HG03565 (cell line): ENCODE results near the gene PELO.

ENCODE experiments used
- ATAC-seq: cut with Tn5 transposase; IDR thresholded peaks from one replicate; pipeline ENCODE4 v1.9.1; 2021; ENCODE audit warnings: mild to moderate bottlenecking, moderate library complexity; ENCODE audit not compliant: unreplicated experiment

Gene PELO

DNA sequence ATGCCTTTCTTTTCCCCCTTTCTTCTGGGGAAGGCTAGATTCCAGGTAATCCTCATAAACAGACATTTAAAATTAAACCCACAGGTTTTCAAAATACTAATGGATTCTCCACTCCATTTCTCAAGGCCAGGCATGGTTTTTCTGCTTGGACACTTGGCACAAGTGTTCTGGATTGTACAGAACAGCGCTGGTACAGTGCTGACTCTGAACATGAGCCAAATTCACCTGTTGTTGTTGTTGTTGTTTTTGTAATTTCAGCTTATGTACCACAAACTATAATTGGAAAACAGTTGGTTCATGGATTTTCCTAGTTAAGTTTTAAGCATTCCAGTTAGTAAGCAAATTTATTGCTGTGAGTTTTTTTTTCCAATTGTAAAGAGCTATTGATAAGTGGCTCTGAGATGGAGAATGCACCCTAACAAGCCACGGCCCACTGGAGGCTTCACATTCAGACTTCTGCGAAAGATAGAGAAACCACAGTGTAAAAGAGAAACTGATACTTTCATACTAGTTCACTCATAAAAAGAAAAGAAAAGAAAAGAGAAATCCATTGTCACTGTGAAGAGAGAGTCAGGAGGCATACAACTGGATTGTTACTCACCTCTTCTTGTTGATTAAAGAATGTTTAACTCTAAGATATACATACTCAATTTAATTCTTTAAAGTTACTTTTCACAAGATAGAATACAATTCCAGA lies 16.2 kb upstream of the PELO start:
- ATAC-seq = peak; percentile 91

DNA sequence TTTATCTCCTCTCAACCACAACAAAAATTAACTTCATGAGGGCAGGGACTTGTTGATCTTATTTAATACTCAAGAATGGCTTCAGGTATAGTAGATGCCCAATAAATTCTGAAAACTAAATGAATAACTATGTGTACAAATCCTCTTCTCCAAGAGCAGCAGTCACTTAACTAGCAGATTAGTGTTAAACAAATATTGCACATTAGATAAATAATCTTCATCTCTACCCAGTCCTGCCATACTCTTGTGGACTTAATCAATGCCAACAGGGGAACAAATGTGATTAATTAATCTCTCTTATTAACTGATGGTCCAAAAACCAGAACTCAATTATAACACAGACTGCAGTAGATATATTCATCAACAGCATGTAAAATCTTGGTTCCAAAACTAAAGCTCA lies 15.0 kb upstream of the PELO start:
- ATAC-seq = no peak

DNA sequence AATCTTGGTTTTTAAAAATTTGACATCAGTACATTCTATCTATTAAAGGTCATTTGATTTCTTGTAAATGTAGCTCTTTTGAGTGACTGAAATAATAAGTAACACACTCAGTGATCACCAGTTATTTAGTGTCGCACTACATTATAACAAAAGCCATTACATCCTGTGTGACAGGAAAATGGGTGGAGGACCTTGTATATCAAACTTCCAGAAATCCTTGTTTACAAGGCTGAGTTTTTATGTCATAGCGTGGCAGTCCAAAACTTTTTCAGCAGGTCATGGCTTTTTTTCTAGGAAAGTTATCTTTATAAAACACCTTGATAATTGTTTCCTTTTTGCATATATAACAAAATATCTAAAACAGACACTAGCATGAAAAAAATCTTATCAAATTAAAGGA lies 14.4 kb upstream of the PELO start:
- ATAC-seq = no peak

DNA sequence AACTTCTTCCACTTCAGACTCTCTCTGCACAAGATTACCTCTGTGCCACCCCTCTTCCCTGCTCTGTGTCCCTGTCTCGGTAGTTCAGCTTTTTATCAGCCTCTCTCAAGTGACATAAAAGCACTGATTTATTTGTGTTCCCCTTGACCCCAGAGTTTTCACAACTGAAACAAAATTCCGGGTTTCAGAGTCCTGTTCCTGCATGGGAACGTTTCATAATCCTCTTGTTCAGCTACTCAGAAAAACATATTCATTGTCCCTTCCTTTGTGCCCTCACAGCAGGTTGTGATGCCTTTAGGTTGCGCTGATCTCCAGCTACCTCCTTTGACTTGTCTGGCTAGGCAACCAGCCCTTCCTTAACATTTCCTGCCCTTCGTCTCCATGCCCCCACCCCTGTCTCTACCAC lies 13.7 kb upstream of the PELO start:
- ATAC-seq = no peak

DNA sequence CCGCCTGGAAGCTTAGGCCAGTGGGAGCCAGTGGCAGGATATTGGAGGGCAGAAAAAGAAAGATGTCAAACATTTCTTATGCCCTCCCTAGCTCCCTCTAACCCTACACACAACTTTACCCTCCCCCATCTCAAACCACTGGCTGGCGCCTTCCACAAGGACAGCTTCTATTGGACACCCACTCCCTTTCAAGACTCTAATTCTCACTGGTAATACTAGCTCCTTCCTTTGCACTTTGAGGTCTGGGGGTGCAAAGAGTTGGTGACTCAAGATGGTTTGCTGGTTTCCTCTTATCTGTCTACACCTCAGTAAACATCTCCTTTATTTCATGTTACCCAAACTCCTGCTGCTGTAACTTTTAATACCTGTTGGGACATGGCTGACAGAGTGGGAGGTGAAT lies 11.6 kb upstream of the PELO start:
- ATAC-seq = no peak

DNA sequence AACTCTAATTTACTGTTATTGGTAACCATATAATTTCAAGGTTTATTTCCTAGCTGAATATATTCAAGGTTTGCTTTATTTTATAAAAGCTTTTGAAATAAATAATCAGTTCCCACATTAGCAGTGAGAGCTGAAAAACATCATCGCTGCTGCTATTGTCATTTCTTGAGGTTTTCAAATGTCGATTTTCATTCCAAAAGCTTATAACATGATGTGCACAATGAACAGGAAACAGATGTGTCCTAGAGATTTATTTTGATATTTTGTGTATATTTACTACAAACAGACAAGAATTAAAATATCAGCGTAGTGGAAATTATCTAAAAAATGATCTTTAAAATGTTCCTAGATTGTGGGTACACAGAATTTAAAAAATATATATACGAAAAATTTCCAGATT lies 10.5 kb upstream of the PELO start:
- no peak for ATAC-seq

DNA sequence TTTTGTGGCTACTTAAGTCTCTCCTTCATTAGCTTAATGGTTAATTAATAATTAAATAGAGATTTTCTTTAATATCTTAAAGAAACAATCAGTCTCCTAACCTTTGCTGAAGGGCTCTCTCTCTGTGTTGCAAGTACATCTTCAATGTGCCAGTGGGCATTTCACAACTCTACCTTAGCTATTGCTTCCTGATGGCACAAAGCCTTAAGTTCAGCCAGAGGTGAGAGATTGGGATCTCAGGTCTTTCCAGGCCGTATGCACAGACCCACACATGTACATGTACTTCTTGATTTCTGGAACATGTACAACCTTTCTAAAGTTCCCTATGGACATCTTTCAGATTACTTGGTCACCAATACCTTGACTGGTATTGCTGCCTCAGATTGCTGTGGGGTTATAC lies 8.9 kb upstream of the PELO start:
- ATAC-seq = no peak

DNA sequence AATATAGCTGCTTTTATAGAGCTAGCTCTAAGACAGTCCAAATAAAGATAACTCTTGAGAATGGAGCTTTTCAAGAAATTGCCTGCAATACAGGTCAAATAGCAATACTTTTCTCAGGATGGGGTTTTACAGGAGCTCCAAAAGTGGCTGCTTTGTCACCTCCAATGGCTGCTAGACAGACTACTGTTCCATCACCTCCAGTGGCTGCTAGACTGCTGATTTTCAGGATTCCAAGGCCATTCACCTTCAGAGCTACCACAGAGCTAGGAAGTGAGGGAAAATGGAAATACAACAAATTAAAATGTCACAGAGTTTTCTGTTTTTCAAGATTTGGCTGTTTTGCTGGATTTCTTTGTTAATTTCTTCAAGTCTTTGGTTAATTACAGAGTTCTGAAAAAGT lies 8.5 kb upstream of the PELO start:
- ATAC-seq = no peak

DNA sequence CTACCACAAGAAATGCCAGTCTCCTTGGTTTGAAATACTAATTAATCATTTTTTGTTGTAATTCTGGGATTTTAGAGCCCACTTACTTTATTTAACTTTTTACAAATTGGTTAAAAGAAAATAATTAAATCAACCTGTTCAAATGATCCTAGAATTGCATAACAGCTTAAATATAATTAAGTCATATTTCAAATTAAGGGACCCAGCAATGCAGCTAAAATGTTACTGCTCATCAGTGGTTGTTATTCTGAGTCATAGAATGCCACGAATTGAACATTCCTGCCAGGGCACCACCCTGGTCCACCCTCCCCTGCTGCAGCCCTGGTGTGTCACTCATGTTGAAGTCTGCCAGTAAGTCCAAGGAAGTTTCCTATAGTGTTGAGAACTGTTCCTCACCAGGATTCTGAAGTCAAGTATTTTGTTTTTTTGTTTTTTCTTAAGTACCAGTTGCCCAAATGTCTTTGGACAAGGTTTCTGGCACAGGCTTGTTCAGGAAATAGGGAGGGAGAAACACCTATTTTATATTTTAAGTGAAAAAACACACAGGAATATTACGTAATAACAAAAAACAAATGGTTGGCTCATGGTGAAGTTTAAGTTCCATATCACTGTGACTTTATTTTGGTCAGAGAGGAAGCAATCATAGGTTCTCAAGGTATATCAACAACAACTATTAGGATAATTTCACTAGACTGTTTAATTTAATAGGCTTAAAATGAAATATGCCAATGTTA lies 4.3 kb upstream of the PELO start:
- no peak for ATAC-seq

DNA sequence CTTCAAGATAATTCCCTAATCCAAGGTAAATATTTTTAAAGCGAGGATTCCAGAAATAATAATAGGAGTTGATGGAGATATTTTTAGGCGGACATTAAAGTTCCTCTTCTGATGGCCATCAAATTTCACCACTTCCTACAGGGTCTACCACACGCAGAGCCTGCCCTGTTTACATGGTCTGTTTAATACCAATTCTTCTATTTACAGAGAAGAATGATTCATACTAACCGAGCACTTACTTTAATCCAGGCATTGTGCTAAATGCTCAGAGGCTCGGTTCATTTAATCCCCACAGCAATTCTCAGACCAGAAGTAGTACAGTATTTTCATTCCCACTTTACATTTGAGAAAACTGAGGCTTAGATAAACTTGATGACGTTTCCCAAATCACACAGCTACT lies 3.0 kb upstream of the PELO start:
- ATAC-seq = no peak

DNA sequence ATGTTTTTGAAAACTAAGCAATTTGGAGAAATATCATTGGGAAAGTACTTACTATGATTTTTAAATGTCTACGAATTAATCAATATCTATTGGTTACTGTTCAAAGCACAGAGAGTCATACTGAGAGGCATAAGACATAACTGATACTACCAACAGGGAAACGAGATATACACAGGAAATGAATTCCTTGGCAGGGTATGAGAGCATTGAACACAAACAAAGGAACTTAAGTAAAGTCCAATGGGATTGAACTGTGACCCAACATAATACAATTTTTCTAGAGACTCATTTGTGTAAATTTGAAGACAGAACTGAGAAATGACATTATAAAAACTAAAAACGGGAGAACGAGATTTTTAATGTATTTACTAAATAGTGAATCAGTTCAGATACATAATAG lies 1.3 kb upstream of the PELO start:
- ATAC-seq = no peak

DNA sequence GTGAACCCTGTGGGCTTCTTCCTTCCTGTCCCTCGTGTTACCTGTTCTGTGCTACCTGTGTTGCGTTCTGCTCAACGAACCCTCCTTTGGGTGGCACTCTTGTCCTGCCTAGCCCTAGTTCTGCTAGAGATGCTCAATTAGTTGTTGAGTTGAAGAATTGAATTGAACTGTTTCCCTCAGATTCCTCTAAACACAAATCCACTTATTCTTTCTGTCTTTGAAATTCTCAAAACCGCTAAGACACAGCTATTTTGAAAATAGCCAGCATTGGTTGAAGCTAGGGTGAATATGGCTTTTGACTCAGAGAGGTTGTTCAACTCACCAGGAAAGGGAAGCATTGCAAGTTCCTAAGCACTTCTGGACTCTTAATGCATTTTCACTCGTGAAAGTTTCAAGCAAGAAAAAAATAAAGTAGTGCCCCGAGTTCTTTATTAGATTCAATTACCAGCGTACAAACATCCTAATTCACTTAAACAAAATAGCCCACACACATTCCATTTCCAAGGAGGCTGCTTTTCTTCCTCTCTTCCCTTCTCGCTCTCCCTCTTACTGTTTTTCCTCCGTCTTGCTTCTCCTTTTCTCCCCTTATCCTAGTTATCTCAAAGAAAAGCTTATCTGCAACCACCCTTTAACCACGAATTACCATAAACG lies 642 bp upstream of the PELO start:
- ATAC-seq = no peak

DNA sequence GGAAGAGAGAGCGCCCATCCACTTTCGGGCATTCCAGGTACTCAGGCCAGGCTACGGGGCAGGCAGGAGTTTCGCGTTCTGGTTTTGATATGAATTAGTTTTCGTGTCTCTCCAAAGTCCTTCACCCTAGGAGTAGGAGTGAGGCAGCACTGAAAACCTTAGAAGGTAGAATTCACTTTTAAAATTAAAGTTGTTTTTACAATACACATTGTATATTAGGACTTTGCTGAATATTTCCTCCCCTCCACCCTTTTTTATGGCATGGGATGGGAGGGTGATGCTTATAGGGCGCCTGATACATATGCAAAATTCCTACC lies 747 bp downstream of the PELO start:
- no peak for ATAC-seq

DNA sequence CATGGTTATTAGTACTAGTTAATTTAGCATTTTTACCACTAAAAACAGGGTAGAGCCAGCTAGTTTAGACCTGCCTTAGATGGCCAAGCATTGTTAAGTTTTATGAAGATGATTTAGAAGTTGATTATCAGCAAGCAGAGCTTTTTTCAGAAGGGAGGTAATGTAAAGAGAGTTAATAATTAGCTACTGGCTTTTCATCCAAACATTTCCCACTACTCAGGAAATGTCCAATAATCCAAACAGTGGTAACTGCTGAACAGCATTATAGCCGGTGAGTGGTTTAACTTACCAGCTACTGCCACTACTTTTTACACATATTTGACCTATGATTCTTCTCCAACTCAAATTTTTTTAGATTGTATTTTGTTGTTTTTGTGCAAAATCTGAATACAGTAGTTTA lies 1.7 kb downstream of the PELO start:
- ATAC-seq = no peak

DNA sequence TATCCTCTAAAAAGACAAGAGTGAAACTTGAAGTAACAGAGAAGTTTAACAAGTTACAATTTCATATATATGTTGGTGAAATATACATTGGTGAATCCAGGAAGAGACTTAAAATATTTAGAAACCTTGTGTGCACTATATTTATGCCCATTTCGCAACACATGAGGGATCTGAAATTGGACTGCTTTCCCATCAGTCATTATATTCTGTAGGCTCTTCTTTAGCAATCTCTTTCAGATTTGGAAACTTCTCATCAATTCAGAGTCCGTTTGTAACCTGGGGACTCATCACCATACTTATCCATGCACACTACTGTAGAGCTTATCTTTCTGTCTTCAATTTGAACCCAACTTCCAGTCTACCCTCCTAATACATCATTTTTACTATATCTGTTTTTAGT lies 2.1 kb downstream of the PELO start:
- no peak for ATAC-seq

DNA sequence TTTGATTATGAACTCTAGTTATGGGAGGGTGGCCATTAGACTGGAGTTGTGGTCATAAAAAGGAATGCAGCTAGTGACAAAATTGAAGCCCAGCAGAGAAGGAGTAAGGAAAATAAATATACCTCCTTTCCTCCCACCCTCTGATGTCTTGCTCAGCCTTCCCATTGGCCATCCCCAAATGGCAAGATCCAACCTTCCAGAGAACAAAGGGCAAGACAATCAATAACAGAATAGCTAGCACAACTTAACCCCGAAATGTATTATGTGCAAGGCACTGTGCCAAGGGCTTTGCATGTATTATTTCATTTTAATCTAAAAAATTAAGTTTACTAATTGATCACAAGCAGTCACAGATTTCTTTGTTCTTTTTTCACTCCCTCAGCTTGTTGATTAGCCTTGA lies 3.6 kb downstream of the PELO start:
- no peak for ATAC-seq

DNA sequence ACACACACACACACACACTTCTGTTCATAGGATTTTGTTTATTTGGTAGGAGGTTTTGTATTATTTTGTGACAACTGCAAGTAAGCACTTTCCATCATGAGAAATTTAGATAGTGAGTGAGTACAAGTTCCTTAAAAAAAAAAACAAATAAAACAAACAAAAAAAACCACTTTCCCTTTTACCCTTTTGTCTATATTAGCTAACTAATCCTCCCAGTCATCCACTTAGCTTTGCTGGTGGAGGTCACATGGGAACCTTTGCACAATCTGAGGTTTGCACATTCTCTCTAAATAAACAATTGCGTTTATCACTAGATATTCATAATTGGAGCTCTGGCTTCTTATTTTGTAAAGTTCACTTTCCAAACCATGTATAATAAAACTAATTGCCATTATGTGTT lies 6.8 kb downstream of the PELO start:
- ATAC-seq = no peak

DNA sequence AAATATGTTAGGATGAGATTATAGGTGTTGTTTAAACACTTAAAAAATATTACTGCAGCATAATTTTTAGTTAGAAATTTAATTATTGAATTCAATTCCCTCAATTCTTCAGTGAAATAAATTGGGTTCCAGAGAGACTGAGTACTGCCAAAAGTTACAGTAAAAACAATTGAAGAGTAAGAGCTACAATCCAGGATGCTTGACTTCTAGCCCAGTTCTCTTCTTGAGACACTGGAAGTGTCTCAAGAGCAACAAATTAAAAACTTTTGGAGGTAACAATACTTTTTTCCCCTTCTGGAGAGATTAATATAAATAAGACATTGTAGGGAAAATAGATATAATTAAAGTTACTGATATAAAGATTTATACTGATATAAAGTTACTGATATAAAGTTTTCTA lies 8.3 kb downstream of the PELO start:
- ATAC-seq = no peak

DNA sequence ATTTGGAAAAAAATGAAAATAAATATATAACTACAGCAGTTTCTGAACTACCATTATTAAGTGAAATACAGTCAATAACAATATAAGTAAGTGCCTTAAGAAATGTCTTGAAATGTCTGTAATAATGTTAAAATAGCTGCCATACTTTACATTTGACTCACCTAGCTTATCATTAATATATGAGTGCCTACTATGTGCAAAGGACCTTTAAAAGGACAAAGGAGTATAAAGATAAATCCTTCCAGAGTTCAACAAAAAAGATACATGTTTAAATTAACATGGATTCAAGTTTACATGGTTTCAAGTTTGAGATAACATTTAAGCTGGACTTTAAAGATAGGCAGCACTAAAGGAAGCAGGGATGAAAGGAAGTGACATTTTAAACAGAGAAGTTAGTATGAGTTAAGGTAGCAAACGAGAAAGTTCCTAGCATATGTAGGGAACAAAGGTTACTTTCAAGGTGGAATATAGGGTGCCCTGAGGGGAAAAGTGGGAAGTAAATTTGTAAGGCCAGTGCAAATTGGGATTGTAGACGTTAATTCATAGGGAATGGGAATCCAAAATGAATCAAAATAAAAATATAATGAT lies 8.9 kb downstream of the PELO start:
- ATAC-seq = no peak

DNA sequence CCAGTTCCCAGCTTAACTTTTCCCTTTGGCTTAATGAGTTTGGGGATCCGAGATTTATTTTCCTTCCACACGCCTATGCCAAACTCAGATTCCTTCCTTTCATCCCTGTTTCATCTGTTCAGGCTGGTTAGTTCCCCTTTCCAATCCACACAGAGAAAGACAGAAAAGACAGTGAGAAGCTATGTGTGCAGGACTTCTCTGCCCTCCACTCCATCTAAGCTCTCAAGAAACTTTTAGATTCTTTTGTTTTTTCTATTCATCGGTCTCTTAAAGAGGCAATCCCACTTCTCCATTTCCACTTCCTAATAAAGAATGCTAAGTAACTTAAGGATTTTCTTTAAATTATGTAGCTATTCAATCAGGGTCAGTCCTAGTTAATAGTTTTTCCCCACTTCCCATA lies 11.2 kb downstream of the PELO start:
- ATAC-seq = no peak

DNA sequence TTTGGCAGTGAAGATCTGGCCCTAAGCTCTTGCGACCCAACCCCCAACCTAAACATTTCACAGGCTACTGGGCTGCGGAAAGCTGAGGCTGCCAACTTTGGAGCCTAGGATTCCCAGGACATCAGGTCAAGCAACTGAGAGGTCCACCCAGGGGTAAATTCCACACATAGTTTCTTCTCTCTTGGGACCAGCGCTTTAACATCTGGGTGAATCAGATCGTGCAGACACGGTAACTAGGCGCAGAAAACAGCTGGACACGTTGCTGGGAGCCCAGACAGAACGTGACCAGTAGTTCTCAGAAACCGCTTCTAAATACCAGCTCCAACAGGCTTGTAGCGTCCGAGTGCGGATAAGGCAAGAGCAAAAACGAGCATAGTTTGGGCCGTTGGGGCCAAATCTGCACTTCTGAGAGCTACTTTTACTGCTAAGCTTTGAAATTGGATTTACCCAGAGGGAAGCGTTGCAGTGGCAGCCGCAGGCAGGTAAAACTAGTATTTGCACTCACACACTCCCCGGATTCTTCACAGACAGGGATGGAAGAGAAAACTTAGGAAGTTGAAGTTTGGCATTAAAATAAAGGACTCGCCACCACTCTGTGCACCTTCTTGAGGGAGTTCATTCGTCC lies 11.8 kb downstream of the PELO start:
- peak; percentile 12 for ATAC-seq

DNA sequence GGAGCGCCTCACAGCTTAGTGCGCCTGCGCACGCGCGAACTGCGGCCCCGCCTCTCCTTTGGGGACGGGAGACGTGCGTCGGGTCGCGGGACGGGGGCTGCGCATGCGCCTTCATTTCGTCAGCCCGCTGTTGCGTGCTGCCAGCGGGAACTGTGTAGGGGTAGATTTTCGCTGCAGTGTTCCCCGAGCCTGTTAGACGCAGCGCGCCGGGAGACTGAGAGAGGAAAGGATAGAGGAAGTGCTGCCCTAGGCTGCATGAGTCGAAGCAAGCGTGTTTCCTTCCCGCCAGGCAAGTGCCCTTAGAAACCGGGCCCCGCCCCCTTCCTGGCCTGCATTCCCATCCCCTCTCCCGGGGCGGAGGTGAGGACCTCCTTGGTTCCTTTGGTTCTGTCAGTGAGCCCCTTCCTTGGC lies 12.3 kb downstream of the PELO start:
- ATAC-seq = peak; percentile 88
